Measurements from ENCODE around the gene AMHR2. TPM values are rescaled to one million over a fixed set of nuclear protein-coding genes. Genes with fewer than 3 reads are reported as not detected.
"Not testable (repeated sequence)": the region's sequence is repeated elsewhere in the genome, so short reads cannot be mapped to it uniquely, and the experiment has no call there.

The AMHR2 gene
- total RNA-seq, 2 experiments from 2014 or later, result not detected

- H3K36me3 Mint-ChIP-seq (ENCODE audit: low read depth), result peaks cover 11% of the 10 kb centered on the region
- H3K4me3 Mint-ChIP-seq, result no peak overlapping the region
- no peak overlapping the region for H3K27ac Mint-ChIP-seq
- no peaks in the 10 kb centered on the region for H3K9me3 Mint-ChIP-seq
- no peaks in the 10 kb centered on the region for H3K27me3 Mint-ChIP-seq
- peaks cover 37% of the 10 kb centered on the region for H3K4me1 Mint-ChIP-seq
- ChIA-PET POLR2A (no interaction called here), CTCF (interaction anchor here (0.7 to 2.1 kb wide), 10 partner anchors 10 to 91 kb away, joined by 3 to 8 read pairs (median 4); no protein-coding TSS in a partner anchor)
- DNase-seq, result no peak
These were observed 5.4 kb upstream of the AMHR2 start for GRCh38 chr12:53418221-53418620.

GRCh38 chr12:53419756-53420155 is 3.9 kb upstream of the AMHR2 start:
- no peak overlapping the region for H3K27ac Mint-ChIP-seq
- H3K27me3 Mint-ChIP-seq, result no peaks in the 10 kb centered on the region
- no peak overlapping the region for H3K4me3 Mint-ChIP-seq
- no peak for DNase-seq
- no peaks in the 10 kb centered on the region for H3K9me3 Mint-ChIP-seq
- POLR2A ChIA-PET, result interaction anchor here (0.6 kb wide), 1 partner anchor 21 kb away, joined by 3 read pairs; no protein-coding TSS in a partner anchor
- CTCF ChIA-PET, result interaction anchor here (2.1 to 2.9 kb wide), 3 partner anchors 67 to 96 kb away, joined by 8 to 28 read pairs (median 17); no protein-coding TSS in a partner anchor
- H3K4me1 Mint-ChIP-seq, result peaks cover 32% of the 10 kb centered on the region
- peaks cover 4% of the 10 kb centered on the region for H3K36me3 Mint-ChIP-seq (ENCODE audit: low read depth)

GRCh38 chr12:53422247-53422646 is 1.4 kb upstream of the AMHR2 start:
- H3K27ac Mint-ChIP-seq; H3K9me3 Mint-ChIP-seq; H3K27me3 Mint-ChIP-seq; H3K36me3 Mint-ChIP-seq (ENCODE audit: low read depth); DNase-seq; H3K4me3 Mint-ChIP-seq; POLR2A ChIA-PET: not testable (repeated sequence)
- peaks cover 22% of the 10 kb centered on the region for H3K4me1 Mint-ChIP-seq
- CTCF ChIA-PET, result interaction anchor here (0.6 to 3.8 kb wide), 5 partner anchors 47 to 101 kb away, joined by 3 to 16 read pairs (median 7); partner anchors contain the start of gene AAAS

DNA sequence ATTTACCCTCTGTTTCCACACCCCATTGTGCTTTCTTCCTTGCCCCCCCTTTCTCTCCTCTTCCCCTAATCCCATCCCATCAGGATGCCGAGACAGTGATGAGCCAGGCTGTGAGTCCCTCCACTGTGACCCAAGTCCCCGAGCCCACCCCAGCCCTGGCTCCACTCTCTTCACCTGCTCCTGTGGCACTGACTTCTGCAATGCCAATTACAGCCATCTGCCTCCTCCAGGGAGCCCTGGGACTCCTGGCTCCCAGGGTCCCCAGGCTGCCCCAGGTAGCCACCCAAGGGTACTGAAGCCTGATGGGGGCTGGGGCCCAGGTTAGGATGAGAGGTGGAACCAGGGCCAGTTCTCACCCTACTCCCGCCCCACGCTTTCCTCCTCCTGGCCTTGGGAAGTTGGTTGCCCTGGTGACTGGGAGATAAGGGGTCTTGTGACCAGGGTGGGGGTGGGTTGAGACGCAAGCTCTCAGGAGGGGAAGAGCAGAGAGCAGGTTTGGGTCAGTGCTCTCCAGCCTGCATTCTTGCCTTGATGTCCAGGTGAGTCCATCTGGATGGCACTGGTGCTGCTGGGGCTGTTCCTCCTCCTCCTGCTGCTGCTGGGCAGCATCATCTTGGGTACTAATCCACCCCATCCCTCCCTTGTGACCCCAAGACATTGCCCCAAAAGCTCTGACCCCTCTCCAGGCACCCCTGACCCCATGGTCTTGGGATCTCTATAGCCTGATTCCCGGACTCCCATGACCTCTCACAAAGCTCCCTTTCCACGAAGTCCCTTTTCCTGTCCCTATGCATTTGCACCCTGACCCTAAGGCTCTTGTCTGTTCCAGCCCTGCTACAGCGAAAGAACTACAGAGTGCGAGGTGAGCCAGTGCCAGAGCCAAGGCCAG is 1.2 kb downstream of the AMHR2 start:
- peaks cover 15% of the 10 kb centered on the region for H3K4me1 Mint-ChIP-seq
- ChIA-PET CTCF (interaction anchor here (1.0 to 3.8 kb wide), 7 partner anchors 72 to 183 kb away, joined by 3 to 16 read pairs (median 5); partner anchors contain the start of genes AAAS and SP7), POLR2A (no interaction called here)
- no peak overlapping the region for H3K4me3 Mint-ChIP-seq
- no peaks in the 10 kb centered on the region for H3K36me3 Mint-ChIP-seq (ENCODE audit: low read depth)
- no peak for DNase-seq
- no peak overlapping the region for H3K27ac Mint-ChIP-seq
- H3K9me3 Mint-ChIP-seq, result no peaks in the 10 kb centered on the region
- no peaks in the 10 kb centered on the region for H3K27me3 Mint-ChIP-seq

GRCh38 chr12:53425515-53426150 is 2.0 kb downstream of the AMHR2 start:
- POLR2A ChIA-PET, result no interaction called here
- Mint-ChIP-seq H3K27ac (no peak overlapping the region), H3K36me3 (ENCODE audit: low read depth) (no peaks in the 10 kb centered on the region), H3K4me1 (peaks cover 14% of the 10 kb centered on the region), H3K27me3 (no peaks in the 10 kb centered on the region), H3K9me3 (no peaks in the 10 kb centered on the region), H3K4me3 (no peak overlapping the region)
- no peak for DNase-seq
- CTCF ChIA-PET, result interaction anchor here (1.0 to 3.8 kb wide), 6 partner anchors 72 to 184 kb away, joined by 3 to 16 read pairs (median 4); partner anchors contain the start of genes AAAS and SP7

- H3K36me3 Mint-ChIP-seq (ENCODE audit: low read depth), result no peaks in the 10 kb centered on the region
- no peak for DNase-seq
- H3K4me1 Mint-ChIP-seq, result peaks cover 6% of the 10 kb centered on the region
- no peak overlapping the region for H3K27ac Mint-ChIP-seq
- H3K27me3 Mint-ChIP-seq, result peaks cover 2% of the 10 kb centered on the region
- ChIA-PET CTCF (interaction anchor here (0.5 to 1.7 kb wide), 9 partner anchors 9 to 558 kb away, joined by 3 to 7 read pairs (median 3); partner anchors contain the start of gene PRR13), POLR2A (interaction anchor here (0.6 kb wide), 1 partner anchor 46 kb away, joined by 3 read pairs; no protein-coding TSS in a partner anchor)
- H3K9me3 Mint-ChIP-seq, result no peaks in the 10 kb centered on the region
- no peak overlapping the region for H3K4me3 Mint-ChIP-seq
These were observed 4.4 kb downstream of the AMHR2 start for GRCh38 chr12:53427905-53428594.

GRCh38 chr12:53428741-53429140 is 5.1 kb downstream of the AMHR2 start:
- ChIA-PET CTCF (interaction anchor here (0.5 to 1.7 kb wide), 5 partner anchors 8 to 559 kb away, joined by 3 to 7 read pairs (median 5); partner anchors contain the start of gene PRR13), POLR2A (no interaction called here)
- Mint-ChIP-seq H3K27ac (no peak overlapping the region), H3K36me3 (ENCODE audit: low read depth) (no peaks in the 10 kb centered on the region), H3K4me1 (peaks cover 6% of the 10 kb centered on the region), H3K27me3 (peaks cover 2% of the 10 kb centered on the region), H3K4me3 (no peak overlapping the region), H3K9me3 (no peaks in the 10 kb centered on the region)
- no peak for DNase-seq

DNA sequence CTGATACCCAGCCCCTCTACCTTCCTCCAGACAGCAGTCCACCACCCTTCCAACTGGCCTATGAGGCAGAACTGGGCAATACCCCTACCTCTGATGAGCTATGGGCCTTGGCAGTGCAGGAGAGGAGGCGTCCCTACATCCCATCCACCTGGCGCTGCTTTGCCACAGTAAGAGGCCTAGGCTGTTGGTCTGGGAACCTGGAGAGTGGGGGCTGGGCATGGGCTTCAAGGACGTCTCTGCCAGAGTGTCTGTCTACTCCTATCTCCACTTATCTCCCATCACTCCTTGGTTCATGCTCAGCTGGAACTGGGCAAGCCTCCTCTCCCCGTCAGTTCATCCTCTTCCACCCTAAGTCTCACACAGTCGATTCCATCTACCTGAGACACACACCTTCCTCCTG is 6.5 kb downstream of the AMHR2 start:
- DNase-seq, result no peak
- Mint-ChIP-seq H3K36me3 (ENCODE audit: low read depth) (no peaks in the 10 kb centered on the region), H3K27ac (no peak overlapping the region), H3K27me3 (peaks cover 2% of the 10 kb centered on the region), H3K9me3 (no peaks in the 10 kb centered on the region), H3K4me1 (peaks cover 6% of the 10 kb centered on the region), H3K4me3 (no peak overlapping the region)
- CTCF ChIA-PET, result interaction anchor here (0.6 to 1.6 kb wide), 3 partner anchors 10 to 85 kb away, joined by 3 to 6 read pairs (median 5); no protein-coding TSS in a partner anchor
- POLR2A ChIA-PET, result no interaction called here

- H3K9me3 Mint-ChIP-seq, result no peaks in the 10 kb centered on the region
- POLR2A ChIA-PET, result no interaction called here
- H3K4me3 Mint-ChIP-seq, result no peak overlapping the region
- no peak for DNase-seq
- H3K27ac Mint-ChIP-seq, result no peak overlapping the region
- peaks cover 2% of the 10 kb centered on the region for H3K27me3 Mint-ChIP-seq
- H3K4me1 Mint-ChIP-seq, result peaks cover 6% of the 10 kb centered on the region
- CTCF ChIA-PET, result interaction anchor here (0.9 to 1.6 kb wide), 4 partner anchors 14 to 108 kb away, joined by 3 to 6 read pairs (median 4); no protein-coding TSS in a partner anchor
- no peaks in the 10 kb centered on the region for H3K36me3 Mint-ChIP-seq (ENCODE audit: low read depth)
These were observed 7.5 kb downstream of the AMHR2 start for GRCh38 chr12:53431187-53431586.

- H3K36me3 Mint-ChIP-seq (ENCODE audit: low read depth); H3K4me1 Mint-ChIP-seq; H3K27ac Mint-ChIP-seq; H3K4me3 Mint-ChIP-seq; H3K9me3 Mint-ChIP-seq; POLR2A ChIA-PET; DNase-seq; H3K27me3 Mint-ChIP-seq: not testable (repeated sequence)
- CTCF ChIA-PET, result interaction anchor here (1.4 kb wide), 1 partner anchor 29 kb away, joined by 3 read pairs; no protein-coding TSS in a partner anchor
These were observed 11.7 kb downstream of the AMHR2 start for GRCh38 chr12:53435326-53435725.

- POLR2A ChIA-PET, H3K27ac Mint-ChIP-seq, H3K4me3 Mint-ChIP-seq: not testable (repeated sequence)
These were observed 15.9 kb downstream of the AMHR2 start for GRCh38 chr12:53439582-53439981.

More at GRCh38 chr12:53439582-53439981, 15.9 kb downstream of the AMHR2 start:
- not testable (repeated sequence) for H3K27me3 Mint-ChIP-seq, H3K9me3 Mint-ChIP-seq, DNase-seq
- CTCF ChIA-PET, result interaction anchor here (0.6 to 1.1 kb wide), 4 partner anchors 9 to 118 kb away, joined by 3 to 4 read pairs (median 4); partner anchors contain the start of gene AAAS
- Mint-ChIP-seq H3K4me1 (peaks cover 28% of the 10 kb centered on the region), H3K36me3 (ENCODE audit: low read depth) (peaks cover 15% of the 10 kb centered on the region)
